HCT116 (cell line): ENCODE measurements around the gene AADACL3.

ENCODE experiments used
- CEBPB ChIP-seq: IDR thresholded peaks from 2 replicates; pipeline ENCODE4 v1.6.1; 2012; ENCODE audit warnings: low read depth
- CTCF ChIP-seq, 3 experiments: fragments of 200-600 bp in 1 of 3; sonication (generic) in 1 of 3; IDR thresholded peaks in 2 of 3; conservative IDR thresholded peaks in 1 of 3; 2 replicates each; pipeline ENCODE4 v1.5.1; 2012 to 2017; ENCODE audit warnings: low read depth in 2 of 3, low read length in 2 of 3, antibody characterized with exemption in 1 of 3, borderline replicate concordance in 1 of 3, control low read depth in 1 of 3, mild to moderate bottlenecking in 1 of 3, mixed read lengths in 1 of 3, mixed run types in 1 of 3, moderate library complexity in 1 of 3; ENCODE audit not compliant: insufficient read depth in 1 of 3
- ELF1 ChIP-seq: IDR thresholded peaks from 2 replicates; pipeline ENCODE4 v1.6.1; 2012; ENCODE audit warnings: low read depth, borderline replicate concordance
- EZH2 ChIP-seq: fragments of 200-600 bp; sonication (generic); IDR thresholded peaks from 2 replicates; pipeline ENCODE4 v1.6.1; 2017; ENCODE audit warnings: antibody characterized with exemption, mixed run types
- JUND ChIP-seq: IDR thresholded peaks from 2 replicates; pipeline ENCODE4 v1.6.1; 2012
- MAX ChIP-seq: IDR thresholded peaks from 2 replicates; pipeline ENCODE4 v1.6.1; 2012
- POLR2A ChIP-seq: IDR thresholded peaks from 2 replicates; pipeline ENCODE4 v1.7.0; 2011; ENCODE audit warnings: borderline replicate concordance; ENCODE audit not compliant: insufficient read depth, insufficient read length; ENCODE audit errors: extremely low read depth
- POLR2AphosphoS5 ChIP-seq: IDR thresholded peaks from 2 replicates; pipeline ENCODE4 v1.6.1; 2011; ENCODE audit warnings: mild to moderate bottlenecking, low read depth, low read length, moderate library complexity
- REST ChIP-seq: IDR thresholded peaks from 2 replicates; pipeline ENCODE4 v1.6.1; 2012; ENCODE audit warnings: low read depth
- SIN3A ChIP-seq: IDR thresholded peaks from 2 replicates; pipeline ENCODE4 v1.6.1; 2012; ENCODE audit warnings: low read depth
- SP1 ChIP-seq: IDR thresholded peaks from 2 replicates; pipeline ENCODE4 v1.6.1; 2012; ENCODE audit warnings: low read depth
- SRF ChIP-seq: IDR thresholded peaks from 2 replicates; pipeline ENCODE4 v1.6.1; 2012; ENCODE audit warnings: low read depth
- ZNF274 ChIP-seq: fragments of 200-500 bp; sonication (Bioruptor generic); IDR thresholded peaks from 2 replicates; pipeline ENCODE4 v1.6.1; 2014; ENCODE audit warnings: mild to moderate bottlenecking, low read depth, low read length, inconsistent platforms

- TF ChIP-seq SP1, result no peak
- no peak for TF ChIP-seq POLR2A
- TF ChIP-seq CTCF (IDR thresholded peaks at IDR 0.05 in 2 of 3, conservative IDR thresholded peaks at IDR 0.05 in 1 of 3; ENCODE audit: borderline replicate concordance in 1 of 3, insufficient read depth in 1 of 3, low read depth in 2 of 3, low read length in 2 of 3), result no peak
- no peak for TF ChIP-seq SIN3A
- TF ChIP-seq EZH2, result no peak
- TF ChIP-seq POLR2AphosphoS5, result no peak
- TF ChIP-seq REST, result no peak
- TF ChIP-seq ELF1, result no peak
- no peak for TF ChIP-seq MAX
- no peak for TF ChIP-seq CEBPB
- no peak for TF ChIP-seq SRF
- TF ChIP-seq JUND, result no peak
- no peak for TF ChIP-seq ZNF274
Observed at GRCh38 chr1:12690156-12690555, 25.8 kb upstream of the AADACL3 start.
